Activated CD4-positive, alpha-beta T cell treated with anti-CD3 and anti-CD28 coated beads for 4 hours (primary cell): ENCODE data around the gene TMEM232.

Source experiments
- DNase-seq, 2 donors: peaks; one replicate each; pipeline ENCODE4 v3.0.0-alpha.2; 2020

TMEM232 gene

DNA sequence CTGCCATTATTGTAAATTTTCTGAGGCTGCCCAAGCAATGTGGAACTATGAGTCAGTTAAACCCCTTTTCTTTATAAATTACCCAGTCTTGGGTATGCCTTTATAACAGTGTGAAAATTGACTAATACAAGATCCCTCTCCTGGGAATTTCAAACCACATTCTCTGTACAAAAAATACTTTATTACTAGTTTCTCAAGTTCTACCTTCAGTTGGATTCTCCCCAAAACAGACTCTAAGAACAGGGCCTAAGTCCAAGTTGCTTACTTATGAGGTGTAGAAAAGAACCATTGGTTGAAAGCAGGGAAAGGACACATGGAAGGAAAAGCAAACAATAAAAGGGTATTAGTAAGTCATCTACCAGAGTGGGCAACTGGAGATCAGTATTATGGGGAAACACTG, 343.2 kb downstream of the TMEM232 start:
- no peak for DNase-seq

DNA sequence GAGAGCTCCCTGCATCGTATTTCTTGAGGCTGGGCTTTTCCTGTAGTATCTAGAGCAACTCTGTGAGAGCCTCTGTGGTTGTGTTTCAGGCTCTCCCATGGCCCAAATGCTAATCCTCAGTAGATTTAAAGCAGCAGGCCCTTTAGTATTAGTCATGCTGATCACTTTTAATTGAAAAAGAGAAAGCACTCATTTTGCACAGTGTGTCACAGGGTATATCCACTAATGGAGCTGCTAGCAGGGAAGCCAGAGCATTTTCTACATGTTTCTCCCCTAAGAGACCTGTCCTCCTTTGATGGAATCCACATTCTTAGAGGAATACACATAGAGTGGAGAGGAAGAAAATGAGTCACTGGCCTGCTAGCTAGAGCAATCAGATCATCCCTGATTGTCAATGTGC, 348.5 kb downstream of the TMEM232 start:
- no peak for DNase-seq

DNA sequence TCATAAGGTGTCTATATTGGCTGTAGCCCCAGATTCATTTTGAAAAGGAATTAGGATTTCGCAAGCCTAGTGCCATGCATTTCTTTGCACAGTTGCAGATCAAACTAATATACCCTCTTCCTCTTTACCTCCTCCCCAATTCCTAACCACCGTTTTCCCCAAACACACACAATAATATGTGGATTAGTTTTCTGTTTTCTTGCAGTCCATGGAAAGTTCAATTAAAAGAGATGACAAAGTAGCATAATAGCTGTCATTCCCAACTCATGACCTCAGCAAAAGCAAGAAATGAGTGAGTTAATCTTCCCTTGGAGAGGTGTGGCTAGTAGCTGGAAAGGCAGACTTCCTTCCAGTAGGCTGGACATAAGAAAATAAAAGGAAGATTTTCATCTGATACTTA, 349.1 kb downstream of the TMEM232 start:
- DNase-seq, result no peak

DNA sequence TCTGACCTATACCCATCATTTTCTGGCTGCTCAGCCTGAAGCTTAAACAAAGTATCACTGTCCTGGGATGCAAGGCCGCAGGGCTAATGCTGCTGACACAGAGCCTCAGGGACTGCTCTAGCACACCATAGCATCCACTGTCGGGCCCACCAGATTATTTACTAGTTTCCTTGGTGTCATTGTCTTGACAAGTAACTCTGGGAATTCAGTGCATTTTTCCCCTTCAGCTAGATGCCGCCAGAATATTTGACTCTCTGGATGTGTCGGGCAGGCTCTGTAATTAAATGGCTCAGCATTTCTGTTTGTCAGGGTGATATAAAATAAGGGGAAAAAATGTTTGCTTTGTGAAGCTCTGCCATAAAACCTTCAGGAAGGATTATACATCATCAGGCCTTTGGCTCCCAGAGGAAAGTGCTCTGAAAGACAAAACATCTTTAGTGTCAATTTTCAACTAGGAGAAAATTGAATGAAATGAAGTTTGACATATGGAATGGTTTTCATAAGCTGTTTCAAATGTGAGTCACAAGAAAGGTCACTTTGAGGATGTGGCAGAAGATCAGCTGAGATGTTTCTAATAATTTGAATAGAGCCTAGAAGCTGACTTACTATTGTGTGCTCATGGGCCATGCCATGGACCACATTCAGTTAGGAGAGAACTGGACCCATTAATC, 350.1 kb downstream of the TMEM232 start:
- DNase-seq, result no peak

DNA sequence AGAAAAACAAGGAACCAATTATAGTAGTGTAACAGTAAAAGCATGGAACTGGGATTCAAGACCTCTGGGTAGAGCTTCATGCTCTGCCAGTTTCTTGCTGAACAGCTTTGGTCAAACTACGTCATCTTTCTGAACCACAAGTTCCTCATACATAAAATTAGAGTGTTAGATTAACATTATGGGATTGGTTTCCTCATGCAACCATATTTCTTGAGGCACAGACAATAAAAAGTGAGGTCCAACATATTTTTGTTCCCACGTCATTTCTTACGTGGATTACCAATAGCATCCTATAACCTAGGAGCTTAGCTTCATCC, 354.8 kb downstream of the TMEM232 start:
- no peak for DNase-seq

DNA sequence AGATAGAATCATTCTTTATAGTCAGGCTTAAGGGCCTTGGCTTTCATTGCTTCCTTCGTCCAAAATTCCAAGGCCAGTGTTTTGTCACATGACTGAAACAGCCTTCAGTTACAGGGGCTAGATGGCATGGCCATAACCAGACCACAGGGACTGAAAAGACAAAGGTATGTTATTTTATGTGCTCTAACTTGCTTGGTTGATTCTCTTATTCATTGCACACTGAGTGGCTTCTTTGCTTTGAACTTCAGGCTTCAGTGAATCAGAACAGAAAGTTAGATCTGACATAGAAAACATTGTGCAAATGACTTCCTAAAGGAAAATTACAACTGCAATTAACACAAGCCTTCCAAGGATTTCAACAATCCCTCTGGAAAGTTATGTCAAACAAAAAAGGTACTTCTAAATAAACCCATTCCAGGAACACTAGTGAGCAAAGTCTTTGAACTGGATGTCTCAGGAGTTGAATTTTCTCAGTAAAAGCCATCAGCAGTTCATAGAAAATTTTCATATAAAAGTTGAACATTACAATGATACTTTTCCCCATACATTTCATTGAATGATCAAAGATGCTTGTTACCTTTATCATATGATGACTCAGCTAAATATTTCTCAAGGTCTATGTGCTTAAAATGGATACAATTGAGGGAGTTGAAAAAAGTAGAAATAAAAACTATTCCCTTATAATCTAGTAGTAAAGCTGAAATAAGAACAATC, 355.3 kb downstream of the TMEM232 start:
- DNase-seq, result no peak
